H9 (cell line): ENCODE data around the gene ZNF136. TPM values are rescaled to one million over a fixed set of nuclear protein-coding genes. Genes with fewer than 3 reads are reported as not detected.

Experiments
- DNase-seq: peaks from one replicate; pipeline ENCODE4 v3.0.0-alpha.2; 2017
- H2AFZ ChIP-seq: one replicate; pipeline ENCODE4 v1.6.1; 2013; ENCODE audit warnings: mild to moderate bottlenecking, low read length, control low read depth, moderate library complexity
- H2AK5ac ChIP-seq: 2 replicates; pipeline ENCODE4 v1.6.1; 2013; ENCODE audit warnings: low read length, control low read depth, mixed read lengths; ENCODE audit not compliant: insufficient read length
- H2BK120ac ChIP-seq: one replicate; pipeline ENCODE4 v1.6.1; 2013; ENCODE audit warnings: low read depth, mild to moderate bottlenecking, low read length, control low read depth, inconsistent platforms; ENCODE audit not compliant: poor library complexity, severe bottlenecking
- H2BK12ac ChIP-seq: 2 replicates; pipeline ENCODE4 v1.6.1; 2013; ENCODE audit warnings: low read length, control low read depth, mixed read lengths, low read depth; ENCODE audit not compliant: insufficient read length
- H2BK15ac ChIP-seq: 2 replicates; pipeline ENCODE4 v1.6.1; 2013; ENCODE audit warnings: low read depth, low read length, control low read depth
- H2BK20ac ChIP-seq: one replicate; pipeline ENCODE4 v1.6.1; 2013; ENCODE audit warnings: low read depth, mild to moderate bottlenecking, low read length, control low read depth, inconsistent platforms; ENCODE audit not compliant: poor library complexity, severe bottlenecking
- H2BK5ac ChIP-seq: 2 replicates; pipeline ENCODE4 v1.6.1; 2013; ENCODE audit warnings: low read length, control low read depth, mixed read lengths; ENCODE audit not compliant: insufficient read length
- H3K14ac ChIP-seq: 2 replicates; pipeline ENCODE4 v1.6.1; 2013; ENCODE audit warnings: low read length, control low read depth; ENCODE audit not compliant: insufficient read depth
- H3K18ac ChIP-seq: 2 replicates; pipeline ENCODE4 v1.6.1; 2013; ENCODE audit warnings: low read depth, mild to moderate bottlenecking, mixed read lengths, low read length, control low read depth; ENCODE audit not compliant: insufficient read length
- H3K23ac ChIP-seq: 2 replicates; pipeline ENCODE4 v1.6.1; 2013; ENCODE audit warnings: low read length, control low read depth, mixed read lengths, low read depth; ENCODE audit not compliant: insufficient read length
- H3K23me2 ChIP-seq: 2 replicates; pipeline ENCODE4 v1.6.1; 2013; ENCODE audit warnings: low read depth, mild to moderate bottlenecking, mixed read lengths, low read length, control low read depth; ENCODE audit not compliant: insufficient read length, poor library complexity, severe bottlenecking
- H3K27ac ChIP-seq: 2 replicates; pipeline ENCODE4 v1.5.1; 2013; ENCODE audit warnings: low read length, control low read depth, mixed read lengths, low read depth; ENCODE audit not compliant: insufficient read length
- H3K27me3 ChIP-seq: 2 replicates; pipeline ENCODE4 v1.6.1; 2013; ENCODE audit warnings: low read length, control low read depth, inconsistent platforms; ENCODE audit not compliant: insufficient read depth
- H3K4ac ChIP-seq: 2 replicates; pipeline ENCODE4 v1.6.1; 2013; ENCODE audit warnings: low read depth, mild to moderate bottlenecking, control low read depth, inconsistent platforms, low read length, moderate library complexity
- H3K4me1 ChIP-seq: 2 replicates; pipeline ENCODE4 v1.6.1; 2013; ENCODE audit warnings: low read length, control low read depth, inconsistent platforms; ENCODE audit not compliant: insufficient read depth
- H3K4me2 ChIP-seq: 2 replicates; pipeline ENCODE4 v1.6.1; 2013; ENCODE audit warnings: low read length, control low read depth, mixed read lengths; ENCODE audit not compliant: insufficient read length, insufficient read depth
- H3K56ac ChIP-seq: 2 replicates; pipeline ENCODE4 v1.6.1; 2013; ENCODE audit warnings: low read depth, mild to moderate bottlenecking, mixed read lengths, low read length, control low read depth; ENCODE audit not compliant: insufficient read length
- H3K79me1 ChIP-seq: 2 replicates; pipeline ENCODE4 v1.6.1; 2013; ENCODE audit warnings: low read depth, mild to moderate bottlenecking, moderate library complexity, low read length, control low read depth, inconsistent platforms; ENCODE audit not compliant: insufficient read depth, poor library complexity, severe bottlenecking
- H3K79me2 ChIP-seq: 2 replicates; pipeline ENCODE4 v1.6.1; 2013; ENCODE audit warnings: low read length, control low read depth, inconsistent platforms; ENCODE audit not compliant: insufficient read depth
- H3K9ac ChIP-seq: 2 replicates; pipeline ENCODE4 v1.6.1; 2013; ENCODE audit warnings: low read length, control low read depth, mixed read lengths; ENCODE audit not compliant: insufficient read length; ENCODE audit errors: extremely low read depth
- H3K9me3 ChIP-seq: one replicate; pipeline ENCODE4 v1.6.1; 2013; ENCODE audit warnings: low read depth, low read length, inconsistent platforms; ENCODE audit not compliant: control insufficient read depth
- H3T11ph ChIP-seq: one replicate; pipeline ENCODE4 v1.6.1; 2013; ENCODE audit warnings: mild to moderate bottlenecking, low read length, control low read depth, inconsistent platforms
- H4K20me1 ChIP-seq: one replicate; pipeline ENCODE4 v1.6.1; 2013; ENCODE audit not compliant: control insufficient read depth, insufficient read length, insufficient read depth
- H4K5ac ChIP-seq: 2 replicates; pipeline ENCODE4 v1.6.1; 2013; ENCODE audit warnings: low read depth, mild to moderate bottlenecking, mixed read lengths, low read length, control low read depth; ENCODE audit not compliant: insufficient read length
- H4K8ac ChIP-seq: replicated peaks from 2 replicates; pipeline ENCODE4 v1.6.1; 2013; ENCODE audit warnings: low read length, control low read depth, mixed read lengths, low read depth; ENCODE audit not compliant: insufficient read length
- H4K91ac ChIP-seq: 2 replicates; pipeline ENCODE4 v1.6.1; 2013; ENCODE audit warnings: low read depth, mild to moderate bottlenecking, moderate library complexity, mixed read lengths, low read length, control low read depth; ENCODE audit not compliant: insufficient read length
- H3K27ac Mint-ChIP-seq, 3 experiments: 2 replicates in 2 of 3; 3 replicates in 1 of 3; pipeline ENCODE4 v1.8.0; 2020 to 2021; ENCODE audit warnings: mixed read lengths in 3 of 3, mild to moderate bottlenecking in 1 of 3, moderate library complexity in 1 of 3
- H3K27me3 Mint-ChIP-seq: 2 replicates; pipeline ENCODE4 v1.8.0; 2021; ENCODE audit warnings: low read depth, mild to moderate bottlenecking, moderate library complexity, mixed read lengths
- H3K36me3 Mint-ChIP-seq, 3 experiments: 2 replicates in 2 of 3; 3 replicates in 1 of 3; pipeline ENCODE4 v1.8.0; 2020 to 2021; ENCODE audit warnings: low read depth in 3 of 3, mixed read lengths in 3 of 3; ENCODE audit not compliant: insufficient read depth in 1 of 3
- H3K4me1 Mint-ChIP-seq, 2 experiments: 2 replicates each; pipeline ENCODE4 v1.8.0; 2020; ENCODE audit warnings: mixed read lengths in 2 of 2
- H3K4me3 Mint-ChIP-seq, 2 experiments: 2 replicates in 1 of 2; 3 replicates in 1 of 2; pipeline ENCODE4 v1.8.0; 2020 to 2021; ENCODE audit warnings: mild to moderate bottlenecking in 2 of 2, mixed read lengths in 2 of 2, moderate library complexity in 1 of 2
- H3K9me3 Mint-ChIP-seq, 2 experiments: 2 replicates in 1 of 2; 3 replicates in 1 of 2; pipeline ENCODE4 v1.8.0; 2020; ENCODE audit warnings: mild to moderate bottlenecking in 2 of 2, mixed read lengths in 2 of 2, moderate library complexity in 1 of 2
- WGBS: extraction: QIAGEN DNeasy Blood & Tissue Kit; methylation state at CpG from one replicate; pipeline ENCODE4 v1.1.7; 2013; ENCODE audit warnings: missing lambda C conversion rate, low lambda C conversion rate, mixed read lengths; ENCODE audit not compliant: insufficient read length; ENCODE audit errors: extremely low coverage; 5-methylcytosine and 5-hydroxymethylcytosine counted together
- total RNA-seq: library from RNA; stranded (reverse); gene quantifications from 2 replicates; pipeline ENCODE4 v1.2.1, GENCODE V29; 2021
- TF ChIP-seq, protein P1 (sequence below): fragments of 200-600 bp; sonication (generic); conservative IDR thresholded peaks from 3 replicates; pipeline ENCODE4 v1.8.0; 2021; ENCODE audit warnings: antibody characterized with exemption, mild to moderate bottlenecking

ZNF136 gene
- total RNA-seq, 1 experiment from 2014 or later, result 10.8 TPM

DNA sequence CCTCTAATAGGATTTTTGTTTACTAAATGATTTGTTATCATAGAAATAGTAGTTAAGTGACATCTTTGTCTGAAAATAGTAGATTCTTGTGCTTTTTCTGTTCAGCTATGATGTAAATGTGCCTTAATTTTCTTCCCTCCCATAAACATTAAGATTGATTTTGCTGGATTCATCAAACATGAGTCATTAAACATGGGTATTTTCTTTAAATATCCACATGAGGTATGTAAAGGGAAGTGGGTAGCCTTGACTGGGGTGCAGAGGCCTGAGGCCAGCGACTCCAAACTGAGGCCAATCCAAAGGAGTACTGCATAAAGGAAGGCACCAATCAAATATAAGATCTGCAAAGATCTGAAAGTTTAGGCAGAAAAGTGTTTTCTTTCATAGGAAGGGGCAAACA is 3.7 kb downstream of the ZNF136 start:
- no peak overlapping the region; a peak in 1 of 5 replicates for H3K4me3 Mint-ChIP-seq

More for the DNA sequence above, 3.7 kb downstream of the ZNF136 start:
- Histone ChIP-seq H2BK12ac (no peak overlapping the region), H3K79me2 (no peaks in the 10 kb centered on the region; the same call in 1 of the 2 replicates), H2AFZ (no peak overlapping the region), H2AK5ac (no peak overlapping the region), H4K91ac (no peak overlapping the region), H3K23me2 (peaks cover 6% of the 10 kb centered on the region), H4K8ac (no peak overlapping the region), H3K4me2 (no peak overlapping the region), H3K18ac (no peak overlapping the region), H2BK120ac (no peak overlapping the region), H3K9me3 (no peaks in the 10 kb centered on the region), H3T11ph (no peak overlapping the region), H4K20me1 (no peaks in the 10 kb centered on the region), H2BK5ac (no peak overlapping the region), H4K5ac (no peak overlapping the region), H2BK20ac (no peak overlapping the region), H3K56ac (no peak overlapping the region), H2BK15ac (no peak overlapping the region), H3K9ac (no peak overlapping the region), H3K14ac (no peak overlapping the region), H3K4me1 (no peaks in the 10 kb centered on the region), H3K79me1 (peaks cover 3% of the 10 kb centered on the region), H3K27ac (no peak overlapping the region), H3K27me3 (no peaks in the 10 kb centered on the region), H3K4ac (no peak overlapping the region), H3K23ac (no peak overlapping the region)
- peaks cover 17 to 29% (median 21%) of the 10 kb centered on the region in 3 experiments for H3K36me3 Mint-ChIP-seq
- no peaks in the 10 kb centered on the region for H3K27me3 Mint-ChIP-seq
- H3K9me3 Mint-ChIP-seq, result peaks cover 0 to 4% of the 10 kb centered on the region in 2 experiments; a peak in 2 of 5 replicates
- TF ChIP-seq, protein P1, sequence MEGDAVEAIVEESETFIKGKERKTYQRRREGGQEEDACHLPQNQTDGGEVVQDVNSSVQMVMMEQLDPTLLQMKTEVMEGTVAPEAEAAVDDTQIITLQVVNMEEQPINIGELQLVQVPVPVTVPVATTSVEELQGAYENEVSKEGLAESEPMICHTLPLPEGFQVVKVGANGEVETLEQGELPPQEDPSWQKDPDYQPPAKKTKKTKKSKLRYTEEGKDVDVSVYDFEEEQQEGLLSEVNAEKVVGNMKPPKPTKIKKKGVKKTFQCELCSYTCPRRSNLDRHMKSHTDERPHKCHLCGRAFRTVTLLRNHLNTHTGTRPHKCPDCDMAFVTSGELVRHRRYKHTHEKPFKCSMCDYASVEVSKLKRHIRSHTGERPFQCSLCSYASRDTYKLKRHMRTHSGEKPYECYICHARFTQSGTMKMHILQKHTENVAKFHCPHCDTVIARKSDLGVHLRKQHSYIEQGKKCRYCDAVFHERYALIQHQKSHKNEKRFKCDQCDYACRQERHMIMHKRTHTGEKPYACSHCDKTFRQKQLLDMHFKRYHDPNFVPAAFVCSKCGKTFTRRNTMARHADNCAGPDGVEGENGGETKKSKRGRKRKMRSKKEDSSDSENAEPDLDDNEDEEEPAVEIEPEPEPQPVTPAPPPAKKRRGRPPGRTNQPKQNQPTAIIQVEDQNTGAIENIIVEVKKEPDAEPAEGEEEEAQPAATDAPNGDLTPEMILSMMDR, result no peak
- peaks cover 7 to 9% of the 10 kb centered on the region in 2 experiments for H3K4me1 Mint-ChIP-seq
- WGBS, result no CpG with 5 or more reads among the region's 1 CpG
- DNase-seq, result no peak
- H3K27ac Mint-ChIP-seq, result no peak overlapping the region
